ENCODE data around the gene MINDY3.
"Not testable (repeated sequence)": the region's sequence is repeated elsewhere in the genome, so short reads cannot be mapped to it uniquely, and the experiment has no call there.

Gene MINDY3

GRCh38 chr10:15859906-15860691 is at the start of gene MINDY3:
TSS of gene MINDY3 (minus strand) at chr10:15860507. CDS start at chr10:15860299, 208 bp downstream.
- peak; percentile 76 for DNase-seq (ENCODE audit: low read depth)

GRCh38 chr10:15901889-15902288 is 41.6 kb upstream of the MINDY3 start:
- no peak for DNase-seq (ENCODE audit: low read depth)

- DNase-seq (ENCODE audit: low read depth) = no peak
Observed at GRCh38 chr10:15898046-15898445, 37.7 kb upstream of the MINDY3 start.

GRCh38 chr10:15897287-15897686 is 37.0 kb upstream of the MINDY3 start:
- DNase-seq (ENCODE audit: low read depth) = no peak

- DNase-seq (ENCODE audit: low read depth) = no peak
Observed at GRCh38 chr10:15896654-15897053, 36.3 kb upstream of the MINDY3 start.

- DNase-seq (ENCODE audit: low read depth) = no peak
Observed at GRCh38 chr10:15884447-15884846, 24.1 kb upstream of the MINDY3 start.

- DNase-seq (ENCODE audit: low read depth) = no peak
Observed at GRCh38 chr10:15881542-15881941, 21.2 kb upstream of the MINDY3 start.

- DNase-seq (ENCODE audit: low read depth) = no peak
Observed at GRCh38 chr10:15879663-15880062, 19.4 kb upstream of the MINDY3 start.

- DNase-seq (ENCODE audit: low read depth) = no peak
Observed at GRCh38 chr10:15879058-15879457, 18.8 kb upstream of the MINDY3 start.

GRCh38 chr10:15877836-15878576 is 17.7 kb upstream of the MINDY3 start:
- no peak for DNase-seq (ENCODE audit: low read depth)

GRCh38 chr10:15876274-15876673 is 16.0 kb upstream of the MINDY3 start:
- DNase-seq (ENCODE audit: low read depth) = not testable (repeated sequence)

- DNase-seq (ENCODE audit: low read depth) = not testable (repeated sequence)
Observed at GRCh38 chr10:15872645-15873044, 12.3 kb upstream of the MINDY3 start.

GRCh38 chr10:15871823-15872222 is 11.5 kb upstream of the MINDY3 start:
- no peak for DNase-seq (ENCODE audit: low read depth)

- DNase-seq (ENCODE audit: low read depth) = no peak
Observed at GRCh38 chr10:15869935-15870334, 9.6 kb upstream of the MINDY3 start.

- DNase-seq (ENCODE audit: low read depth) = no peak
Observed at GRCh38 chr10:15868006-15868405, 7.7 kb upstream of the MINDY3 start.

GRCh38 chr10:15865304-15865703 is 5.0 kb upstream of the MINDY3 start:
- DNase-seq (ENCODE audit: low read depth) = no peak

- DNase-seq (ENCODE audit: low read depth) = no peak
Observed at GRCh38 chr10:15864419-15864818, 4.1 kb upstream of the MINDY3 start.

- no peak for DNase-seq (ENCODE audit: low read depth)
Observed at GRCh38 chr10:15863733-15864132, 3.4 kb upstream of the MINDY3 start.

GRCh38 chr10:15863323-15863722 is 3.0 kb upstream of the MINDY3 start:
- no peak for DNase-seq (ENCODE audit: low read depth)

GRCh38 chr10:15860692-15861201 is 440 bp upstream of the MINDY3 start:
- no peak for DNase-seq (ENCODE audit: low read depth)

- no peak for DNase-seq (ENCODE audit: low read depth)
Observed at GRCh38 chr10:15859509-15859905, 800 bp downstream of the MINDY3 start.

GRCh38 chr10:15858861-15859281 is 1.4 kb downstream of the MINDY3 start:
- DNase-seq (ENCODE audit: low read depth) = no peak

- DNase-seq (ENCODE audit: low read depth) = no peak
Observed at GRCh38 chr10:15857107-15857575, 3.2 kb downstream of the MINDY3 start.
